GM12872 (cell line): ENCODE measurements around the gene RBM12.
A peak's percentile ranks its signal among the peaks of the same experiment; 100 is the strongest.

Experiments
- CTCF ChIP-seq: IDR thresholded peaks from 3 replicates; pipeline ENCODE4 v1.5.1; 2011; ENCODE audit warnings: low read depth, mild to moderate bottlenecking, low read length, moderate library complexity; ENCODE audit not compliant: insufficient read depth

RBM12 gene

GRCh38 chr20:35610833-35611427 is 53.8 kb downstream of the RBM12 start:
- TF ChIP-seq CTCF, result no peak

GRCh38 chr20:35607003-35607735 is 57.5 kb downstream of the RBM12 start:
- no peak for TF ChIP-seq CTCF

GRCh38 chr20:35606127-35606526 is 58.6 kb downstream of the RBM12 start:
- no peak for TF ChIP-seq CTCF

- peak; percentile 53 for TF ChIP-seq CTCF
Measured at GRCh38 chr20:35604449-35604747, 60.3 kb downstream of the RBM12 start.

GRCh38 chr20:35603695-35604448 is 60.8 kb downstream of the RBM12 start:
- no peak for TF ChIP-seq CTCF

GRCh38 chr20:35602851-35603495 is 61.7 kb downstream of the RBM12 start:
- no peak for TF ChIP-seq CTCF

GRCh38 chr20:35601990-35602389 is 62.7 kb downstream of the RBM12 start:
- no peak for TF ChIP-seq CTCF
